Lung (tissue), 12 donors: ENCODE data around the gene LEF1. TPM values are rescaled to one million over a fixed set of nuclear protein-coding genes. Genes with fewer than 3 reads are reported as not detected.

Source experiments
- ATAC-seq: fragments of 200-7000 bp; cut with Tn5 transposase; one replicate; pipeline ENCODE4 v1.9.1; 2020; ENCODE audit warnings: moderate number of reproducible peaks; ENCODE audit not compliant: insufficient read depth, low FRiP score
- DNase-seq, 3 donors: peaks; one replicate each; pipeline ENCODE4 v3.0.0-alpha.2; 2013 to 2017
- H3K27ac ChIP-seq, 2 donors: one replicate each; pipeline ENCODE4 v1.5.1; 2013; ENCODE audit warnings: mild to moderate bottlenecking in 2 of 2, moderate library complexity in 2 of 2, control low read depth in 1 of 2, inconsistent platforms in 1 of 2, low read depth in 1 of 2, low read length in 1 of 2
- H3K27me3 ChIP-seq, 3 donors: one replicate each; pipeline ENCODE4 v1.5.1; 2013; ENCODE audit warnings: low read length in 2 of 3; ENCODE audit not compliant: control insufficient read depth in 3 of 3, insufficient read depth in 3 of 3
- H3K36me3 ChIP-seq, 4 donors: one replicate each; pipeline ENCODE4 v1.5.1; 2013; ENCODE audit warnings: low read length in 4 of 4, mild to moderate bottlenecking in 1 of 4, moderate library complexity in 1 of 4; ENCODE audit not compliant: control insufficient read depth in 4 of 4, insufficient read depth in 4 of 4
- H3K4me1 ChIP-seq, 5 donors: one replicate each; pipeline ENCODE4 v1.5.1; 2013; ENCODE audit warnings: low read length in 5 of 5, mild to moderate bottlenecking in 2 of 5, moderate library complexity in 1 of 5; ENCODE audit not compliant: control insufficient read depth in 5 of 5, insufficient read depth in 5 of 5
- H3K4me3 ChIP-seq: one replicate; pipeline ENCODE4 v1.5.1; 2013; ENCODE audit warnings: mild to moderate bottlenecking, control low read depth, moderate library complexity
- H3K9ac ChIP-seq, 2 donors: one replicate each; pipeline ENCODE4 v1.5.1; 2013; ENCODE audit warnings: low read length in 2 of 2, control low read depth in 1 of 2; ENCODE audit not compliant: insufficient read depth in 1 of 2
- H3K9me3 ChIP-seq, 4 donors: one replicate each; pipeline ENCODE4 v1.5.1; 2013; ENCODE audit warnings: low read length in 3 of 4, mild to moderate bottlenecking in 1 of 4, moderate library complexity in 1 of 4; ENCODE audit not compliant: control insufficient read depth in 4 of 4, insufficient read depth in 3 of 4
- WGBS, 2 donors: extraction: QIAGEN DNeasy Blood & Tissue Kit; methylation state at CpG; one replicate each; pipeline ENCODE4 v1.1.7; 2013; 5-methylcytosine and 5-hydroxymethylcytosine counted together
- polyA plus RNA-seq, 2 donors: library from polyadenylated mRNA; stranded (reverse); fragments of 200-250 nt; gene quantifications; one replicate each; pipeline ENCODE4 v1.2.1, GENCODE V29; 2013
- total RNA-seq, 2 donors: library from RNA; depleted of rRNA in 1 of 2; stranded (reverse); fragments of >200 nt in 1 of 2; gene quantifications; one replicate each; pipeline ENCODE4 v1.2.1, GENCODE V29; 2014 to 2021
- TF ChIP-seq, protein P1 (sequence below): IDR thresholded peaks from 2 replicates; pipeline ENCODE4 v1.5.1; 2012; ENCODE audit warnings: mild to moderate bottlenecking; ENCODE audit errors: control extremely low read depth, extremely low read depth
- donor health status: control.
- donor health status: control.
- donor health status: Bipolar disorder and iron deficiency.
- donor health status: healthy.
- donor health status: DM: yes; HTN: yes; CAD: no.

The LEF1 gene
- total and polyA plus RNA-seq, 4 donors = 2.7 to 25.4 (median 4.0) TPM

DNA sequence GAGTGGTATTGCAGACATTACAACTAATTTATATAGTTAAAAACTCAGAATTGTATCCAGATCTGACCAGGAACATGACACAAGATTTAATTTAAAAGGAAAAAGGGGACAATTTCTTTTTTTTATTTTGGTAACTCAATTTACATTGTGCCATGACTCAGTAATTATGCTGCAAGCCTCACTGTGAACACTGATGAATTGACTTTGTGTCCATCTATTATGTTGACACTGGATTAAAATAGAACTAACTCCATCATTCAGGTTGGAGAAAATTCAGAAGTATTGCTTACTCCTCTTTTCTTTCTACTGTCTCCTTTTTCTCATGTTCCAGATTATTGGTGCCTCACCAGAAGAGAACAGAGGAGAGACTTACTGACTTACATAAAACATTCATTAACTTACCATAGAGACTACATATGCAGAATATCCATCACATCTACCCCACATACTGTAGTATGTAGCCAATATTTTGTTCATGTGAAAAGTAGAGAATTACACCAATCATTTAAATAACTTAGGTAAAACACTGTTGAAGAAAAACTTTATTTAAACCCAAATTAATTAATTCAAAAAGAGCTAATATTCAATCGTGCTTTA, 15.8 kb upstream of the LEF1 start:
- Histone ChIP-seq H3K27ac (no peak overlapping the region), H3K4me1 (peaks cover 0 to 8% (median 0%) of the 10 kb centered on the region in 5 donors), H3K27me3 (no peaks in the 10 kb centered on the region), H3K36me3 (no peaks in the 10 kb centered on the region), H3K9me3 (no peaks in the 10 kb centered on the region), H3K9ac (no peak overlapping the region), H3K4me3 (no peak overlapping the region)
- TF ChIP-seq, protein P1, sequence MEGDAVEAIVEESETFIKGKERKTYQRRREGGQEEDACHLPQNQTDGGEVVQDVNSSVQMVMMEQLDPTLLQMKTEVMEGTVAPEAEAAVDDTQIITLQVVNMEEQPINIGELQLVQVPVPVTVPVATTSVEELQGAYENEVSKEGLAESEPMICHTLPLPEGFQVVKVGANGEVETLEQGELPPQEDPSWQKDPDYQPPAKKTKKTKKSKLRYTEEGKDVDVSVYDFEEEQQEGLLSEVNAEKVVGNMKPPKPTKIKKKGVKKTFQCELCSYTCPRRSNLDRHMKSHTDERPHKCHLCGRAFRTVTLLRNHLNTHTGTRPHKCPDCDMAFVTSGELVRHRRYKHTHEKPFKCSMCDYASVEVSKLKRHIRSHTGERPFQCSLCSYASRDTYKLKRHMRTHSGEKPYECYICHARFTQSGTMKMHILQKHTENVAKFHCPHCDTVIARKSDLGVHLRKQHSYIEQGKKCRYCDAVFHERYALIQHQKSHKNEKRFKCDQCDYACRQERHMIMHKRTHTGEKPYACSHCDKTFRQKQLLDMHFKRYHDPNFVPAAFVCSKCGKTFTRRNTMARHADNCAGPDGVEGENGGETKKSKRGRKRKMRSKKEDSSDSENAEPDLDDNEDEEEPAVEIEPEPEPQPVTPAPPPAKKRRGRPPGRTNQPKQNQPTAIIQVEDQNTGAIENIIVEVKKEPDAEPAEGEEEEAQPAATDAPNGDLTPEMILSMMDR = no peak
- DNase-seq = no peak
- 93 to 99% methylated on average over 1 of the region's 1 CpG for WGBS, 2 donors
- no peak for ATAC-seq

GRCh38 chr4:108181704-108182103, 13.0 kb upstream of the LEF1 start:
- H3K27ac ChIP-seq = no peak overlapping the region
- WGBS, 2 donors = 88 to 92% methylated on average over 2 of the region's 2 CpGs
- H3K9ac ChIP-seq = no peak overlapping the region
- H3K9me3 ChIP-seq = no peaks in the 10 kb centered on the region
- DNase-seq (no peak), ATAC-seq (no peak)
- TF ChIP-seq, protein P1 = no peak
- peaks cover 0 to 8% (median 0%) of the 10 kb centered on the region in 5 donors for H3K4me1 ChIP-seq
- no peaks in the 10 kb centered on the region for H3K27me3 ChIP-seq
- H3K36me3 ChIP-seq = no peaks in the 10 kb centered on the region
- no peak overlapping the region for H3K4me3 ChIP-seq

DNA sequence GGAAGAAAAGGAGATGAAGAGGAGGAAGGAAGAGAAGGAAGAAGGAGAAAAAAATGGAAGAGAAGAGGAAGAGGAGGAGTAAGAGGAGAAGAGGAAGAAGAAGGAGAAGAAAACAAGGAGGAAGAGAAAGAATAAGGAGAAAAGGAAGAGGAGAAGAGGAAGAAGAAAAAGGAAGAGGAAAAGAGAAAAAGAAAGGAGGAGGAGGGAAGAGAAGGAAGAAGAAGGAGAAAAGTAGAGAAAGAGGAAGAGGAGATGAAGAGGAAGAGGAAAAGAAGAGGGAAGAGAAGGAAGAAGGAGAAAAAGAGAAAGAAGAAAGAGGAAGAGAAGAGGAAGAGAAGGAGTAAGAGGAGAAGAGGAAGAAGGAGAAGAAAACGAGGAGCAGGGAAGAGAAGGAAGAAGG, 11.8 kb upstream of the LEF1 start:
- DNase-seq (no peak), ATAC-seq (no peak)
- TF ChIP-seq, protein P1 = no peak
- Histone ChIP-seq H3K27ac (no peak overlapping the region), H3K27me3 (no peaks in the 10 kb centered on the region), H3K9me3 (no peaks in the 10 kb centered on the region), H3K4me3 (no peak overlapping the region), H3K4me1 (peaks cover 0 to 8% (median 0%) of the 10 kb centered on the region in 5 donors), H3K9ac (no peak overlapping the region), H3K36me3 (no peaks in the 10 kb centered on the region)
- WGBS, 2 donors = 36 to 56% methylated on average over 1 of the region's 1 CpG

DNA sequence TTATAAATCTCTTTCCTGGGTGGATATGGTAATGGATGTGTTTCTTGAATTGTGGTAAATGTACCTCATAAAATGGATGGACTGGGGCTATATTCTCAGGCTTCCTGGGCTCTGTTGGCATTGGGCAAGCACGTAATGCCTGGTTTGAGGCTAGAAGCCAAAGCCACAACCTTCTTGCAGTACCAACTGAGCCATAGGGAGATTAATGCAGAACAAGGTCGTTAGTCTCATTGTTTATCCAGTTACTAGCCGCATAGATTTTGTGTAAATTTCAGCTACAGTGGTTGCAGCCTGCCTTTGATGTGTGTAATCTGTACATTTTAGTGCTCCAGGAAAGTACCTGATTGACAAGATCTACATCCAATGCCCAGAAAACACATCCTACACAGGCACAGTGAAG, 7.2 kb upstream of the LEF1 start:
- DNase-seq (no peak), ATAC-seq (no peak)
- TF ChIP-seq, protein P1 = no peak
- Histone ChIP-seq H3K9ac (no peak overlapping the region), H3K27ac (no peak overlapping the region), H3K4me1 (peaks cover 0 to 23% (median 0%) of the 10 kb centered on the region in 5 donors), H3K27me3 (peaks cover 0 to 14% (median 9%) of the 10 kb centered on the region in 3 donors), H3K9me3 (no peaks in the 10 kb centered on the region), H3K4me3 (no peak overlapping the region), H3K36me3 (no peaks in the 10 kb centered on the region)
- WGBS, 2 donors = 84 to 87% methylated on average over 3 of the region's 3 CpGs
